ENCODE results near the gene HOXA4. TPM values are rescaled to one million over a fixed set of nuclear protein-coding genes. Genes with fewer than 3 reads are reported as not detected.

The HOXA4 gene
- total RNA-seq (1 to 10 TPM in 1 of 10 donors, under 1 TPM in 5, not detected in 4; 0.20 to 1.1 (median 0.48) TPM), polyA plus RNA-seq (1 to 10 TPM in 1 of 2 donors, under 1 TPM in 1; 0.59 to 1.2 TPM)
- long read RNA-seq, donor 1, partial matches to known transcripts, result 0 of 1 reads
- long read RNA-seq, donor 1, other reads (novel, unspliced or antisense), result 0 of 1 reads
- long read RNA-seq, donor 2, result 0 reads
- long read RNA-seq, donor 3, result 0 reads

DNA sequence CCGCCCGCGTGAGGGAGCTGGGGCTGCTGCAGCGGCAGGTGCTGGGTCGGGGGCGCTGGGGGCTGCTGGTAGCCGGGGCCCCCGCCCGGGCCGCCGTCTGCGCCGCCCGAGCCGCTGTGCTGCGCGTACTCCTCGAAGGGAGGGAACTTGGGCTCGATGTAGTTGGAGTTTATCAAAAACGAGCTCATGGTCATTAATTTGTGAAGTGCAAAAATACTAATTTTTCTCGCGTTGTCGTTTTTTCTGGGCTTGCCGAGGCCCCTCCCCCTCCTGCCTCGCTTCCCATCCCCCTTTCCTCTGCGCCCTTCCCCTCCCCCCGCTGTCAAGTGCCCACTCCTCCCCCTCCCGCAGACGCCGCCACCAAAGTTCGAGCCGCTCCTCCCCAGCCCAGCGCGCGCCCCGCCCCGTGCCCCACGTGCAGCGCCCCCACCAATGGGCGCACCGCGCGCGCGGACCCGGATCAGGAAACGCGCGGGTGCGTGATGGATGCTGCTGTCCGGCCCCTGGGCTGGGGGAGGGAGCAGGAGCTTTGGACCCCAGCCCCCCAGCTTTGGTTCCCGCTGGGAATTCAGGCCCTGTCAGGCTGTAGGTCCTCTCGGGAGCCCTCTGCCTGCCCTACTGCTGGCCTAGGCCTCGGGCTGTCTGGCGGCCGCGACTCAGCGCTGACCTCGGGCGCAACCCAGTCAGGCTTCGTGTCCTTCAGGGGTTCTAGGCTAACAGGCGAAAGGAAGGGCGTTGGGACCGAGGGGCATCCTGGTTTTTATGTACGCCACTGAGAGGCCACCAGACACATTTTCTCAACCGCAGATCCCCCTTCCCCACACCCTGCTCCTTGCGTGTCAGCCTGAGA lies at the start of gene HOXA4:
Gene HOXA4, minus strand, starts transcription at position 218 of the 850 bp plus-strand sequence. Its CDS starts 24 bp downstream, at position 194.
- 1 to 6% methylated on average over 65 to 67 of the region's 67 CpGs for WGBS, 2 donors
- ATAC-seq (peak; percentile 62 to 94 (median 87)), DNase-seq (peak; percentile 61 to 63)
- Histone ChIP-seq H3K36me3 (no peaks in the 10 kb centered on the region), H3K4me3 (peak within 1 kb of the TSS; percentile 17 to 58 (median 48)), H3K4me1 (peaks cover 0 to 14% (median 0%) of the 10 kb centered on the region in 9 donors), H3K27ac (peak within 1 kb of the TSS in 7 of 10 donors; percentile 28 to 88 (median 70)), H3K9me3 (no peaks in the 10 kb centered on the region), H3K27me3 (peaks cover 45 to 100% (median 99%) of the 10 kb centered on the region in 7 donors)
- intact Hi-C loops (cut with DNase I), result loop anchor here in 1 of 10 donors (5.0 kb wide), 1 partner anchor 33 kb away; the partner anchor contains the start of gene HOXA1
- TF ChIP-seq, protein P1, sequence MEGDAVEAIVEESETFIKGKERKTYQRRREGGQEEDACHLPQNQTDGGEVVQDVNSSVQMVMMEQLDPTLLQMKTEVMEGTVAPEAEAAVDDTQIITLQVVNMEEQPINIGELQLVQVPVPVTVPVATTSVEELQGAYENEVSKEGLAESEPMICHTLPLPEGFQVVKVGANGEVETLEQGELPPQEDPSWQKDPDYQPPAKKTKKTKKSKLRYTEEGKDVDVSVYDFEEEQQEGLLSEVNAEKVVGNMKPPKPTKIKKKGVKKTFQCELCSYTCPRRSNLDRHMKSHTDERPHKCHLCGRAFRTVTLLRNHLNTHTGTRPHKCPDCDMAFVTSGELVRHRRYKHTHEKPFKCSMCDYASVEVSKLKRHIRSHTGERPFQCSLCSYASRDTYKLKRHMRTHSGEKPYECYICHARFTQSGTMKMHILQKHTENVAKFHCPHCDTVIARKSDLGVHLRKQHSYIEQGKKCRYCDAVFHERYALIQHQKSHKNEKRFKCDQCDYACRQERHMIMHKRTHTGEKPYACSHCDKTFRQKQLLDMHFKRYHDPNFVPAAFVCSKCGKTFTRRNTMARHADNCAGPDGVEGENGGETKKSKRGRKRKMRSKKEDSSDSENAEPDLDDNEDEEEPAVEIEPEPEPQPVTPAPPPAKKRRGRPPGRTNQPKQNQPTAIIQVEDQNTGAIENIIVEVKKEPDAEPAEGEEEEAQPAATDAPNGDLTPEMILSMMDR (IDR thresholded peaks at IDR 0.05), result no peak

DNA sequence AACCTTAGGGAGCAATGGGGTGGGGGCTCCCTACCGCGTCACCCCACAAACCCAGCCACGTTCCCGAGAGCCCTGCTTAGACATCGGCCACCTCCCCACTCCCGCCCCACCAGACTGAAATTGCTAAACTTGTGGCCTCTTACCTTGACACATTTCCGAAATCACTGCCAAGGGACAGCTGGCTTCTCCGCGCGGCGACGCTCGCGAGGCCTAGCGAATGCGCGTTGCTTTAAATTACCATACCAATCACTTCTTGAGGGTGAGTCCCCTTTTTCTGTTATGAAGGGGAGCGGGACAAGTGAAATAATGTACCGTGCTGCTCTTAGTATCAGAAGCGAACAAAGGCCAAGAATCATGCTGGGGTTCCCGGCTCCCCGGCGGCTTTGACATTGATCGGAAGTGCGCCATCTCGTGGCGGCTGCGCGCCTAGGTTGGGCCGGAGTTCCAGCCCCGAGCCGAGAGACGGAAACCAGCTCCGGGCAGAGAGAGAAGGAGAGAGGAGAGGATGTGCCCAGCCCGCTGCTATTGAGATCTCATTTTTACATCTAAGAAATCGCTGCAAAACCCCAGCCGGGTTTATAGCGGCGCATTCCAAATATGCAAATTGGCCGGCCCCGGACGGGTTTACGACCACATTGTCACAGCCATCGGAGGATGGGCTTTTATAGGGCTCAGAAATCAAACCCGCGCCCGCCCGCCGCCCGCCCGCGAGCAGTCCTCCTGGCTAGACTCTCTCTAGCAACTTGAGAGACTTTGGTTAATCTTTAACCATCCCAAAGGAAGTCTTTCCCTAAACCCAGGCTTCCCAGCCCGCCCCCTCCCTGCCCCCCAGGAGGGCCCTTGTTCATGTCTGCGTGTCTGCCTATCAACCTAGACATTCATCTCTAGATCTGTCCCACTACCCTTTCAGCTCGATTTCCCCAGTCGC lies 49.2 kb upstream of the HOXA4 start:
- Histone ChIP-seq H3K4me1 (peaks cover 7 to 32% (median 27%) of the 10 kb centered on the region in 9 donors), H3K27me3 (peaks cover 71 to 100% (median 100%) of the 10 kb centered on the region in 7 donors), H3K9me3 (no peaks in the 10 kb centered on the region), H3K4me3 (peak overlapping the region in 2 of 10 donors; percentile 5 to 8), H3K36me3 (no peaks in the 10 kb centered on the region), H3K27ac (no peak overlapping the region)
- ATAC-seq, result peak in 4 of 8 donors; percentile 61 to 65 (median 63)
- WGBS, 2 donors, result 3 to 6% methylated on average over 56 of the region's 56 CpGs
- TF ChIP-seq, protein P1 (IDR thresholded peaks at IDR 0.05), result peak; percentile 38 to 85 (median 72)
- DNase-seq, result peak in 1 of 2 donors; percentile 55
- intact Hi-C loops (cut with DNase I), result no loop called here

DNA sequence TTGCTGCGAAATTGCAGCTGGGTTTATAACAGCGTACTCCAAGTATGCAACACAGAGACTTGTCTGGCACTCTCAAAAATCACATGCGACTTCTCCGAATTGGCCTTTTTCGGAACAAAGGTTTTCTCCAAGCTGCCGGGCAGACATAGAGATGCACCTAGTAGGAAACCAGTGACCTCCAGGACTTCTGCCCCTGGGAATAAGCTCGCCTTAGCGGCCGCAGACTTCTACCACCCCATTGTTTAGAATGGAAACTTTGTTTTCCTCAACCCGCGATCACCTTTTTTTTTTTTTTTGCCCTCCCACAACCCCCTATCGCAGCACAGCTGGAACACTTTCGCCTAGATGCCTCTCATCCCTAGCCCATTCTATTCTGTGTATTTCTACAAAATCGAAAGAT lies 48.5 kb upstream of the HOXA4 start:
- Histone ChIP-seq H3K9me3 (no peaks in the 10 kb centered on the region), H3K4me3 (no peak overlapping the region), H3K27ac (no peak overlapping the region), H3K27me3 (peaks cover 71 to 100% (median 100%) of the 10 kb centered on the region in 7 donors), H3K36me3 (no peaks in the 10 kb centered on the region), H3K4me1 (peaks cover 7 to 36% (median 25%) of the 10 kb centered on the region in 9 donors)
- ATAC-seq (no peak), DNase-seq (no peak)
- TF ChIP-seq, protein P1 (IDR thresholded peaks at IDR 0.05), result no peak
- intact Hi-C loops (cut with DNase I), result no loop called here
- 23 to 31% methylated on average over 14 of the region's 14 CpGs for WGBS, 2 donors

All from heart right ventricle (tissue), 16 donors.